Endodermal cell (in vitro differentiated cells): ENCODE measurements around the gene FAM219B. TPM values are rescaled to one million over a fixed set of nuclear protein-coding genes. Genes with fewer than 3 reads are reported as not detected.

Experiments used
- DNase-seq: peaks from one replicate; pipeline ENCODE4 v3.0.0-alpha.2; 2017
- H3K27ac ChIP-seq: 2 replicates; pipeline ENCODE4 v1.5.1; 2013; ENCODE audit warnings: mild to moderate bottlenecking, low read depth, low read length, moderate library complexity
- H3K27me3 ChIP-seq: 2 replicates; pipeline ENCODE4 v1.6.1; 2013; ENCODE audit warnings: mild to moderate bottlenecking, low read length, moderate library complexity; ENCODE audit not compliant: insufficient read depth, control insufficient read depth, poor library complexity, severe bottlenecking
- H3K36me3 ChIP-seq: 2 replicates; pipeline ENCODE4 v1.7.0; 2013; ENCODE audit warnings: mild to moderate bottlenecking, low read length, moderate library complexity; ENCODE audit not compliant: control insufficient read depth, insufficient read depth
- H3K4me1 ChIP-seq: one replicate; pipeline ENCODE4 v1.7.0; 2013; ENCODE audit warnings: low read length; ENCODE audit not compliant: control insufficient read depth, insufficient read depth
- H3K4me3 ChIP-seq: 2 replicates; pipeline ENCODE4 v1.5.1; 2013; ENCODE audit warnings: mild to moderate bottlenecking, low read length, moderate library complexity
- H3K9ac ChIP-seq: 2 replicates; pipeline ENCODE4 v1.6.1; 2013; ENCODE audit warnings: mild to moderate bottlenecking, low read length, moderate library complexity; ENCODE audit not compliant: poor library complexity, severe bottlenecking; ENCODE audit errors: extremely low read depth
- H3K9me3 ChIP-seq: 2 replicates; pipeline ENCODE4 v1.6.1; 2013; ENCODE audit warnings: mild to moderate bottlenecking, low read length, moderate library complexity; ENCODE audit not compliant: control insufficient read depth
- H3K27ac Mint-ChIP-seq: 2 replicates; pipeline ENCODE4 v1.8.0; 2020; ENCODE audit warnings: mixed read lengths
- H3K27me3 Mint-ChIP-seq: 2 replicates; pipeline ENCODE4 v1.8.0; 2021; ENCODE audit warnings: mild to moderate bottlenecking, mixed read lengths; ENCODE audit not compliant: insufficient read depth
- H3K36me3 Mint-ChIP-seq: 2 replicates; pipeline ENCODE4 v1.8.0; 2020; ENCODE audit warnings: low read depth, mixed read lengths
- H3K4me1 Mint-ChIP-seq: 2 replicates; pipeline ENCODE4 v1.8.0; 2020; ENCODE audit warnings: mixed read lengths
- H3K4me3 Mint-ChIP-seq: 2 replicates; pipeline ENCODE4 v1.8.0; 2020; ENCODE audit warnings: mild to moderate bottlenecking, moderate library complexity, mixed read lengths
- H3K9me3 Mint-ChIP-seq: 2 replicates; pipeline ENCODE4 v1.8.0; 2020; ENCODE audit warnings: mild to moderate bottlenecking, mixed read lengths
- CTCF ChIP-seq: fragments of 200-600 bp; sonication (generic); conservative IDR thresholded peaks from 2 replicates; pipeline ENCODE4 v1.5.0; 2021; ENCODE audit warnings: antibody characterized with exemption, mild to moderate bottlenecking
- WGBS, 2 experiments: methylation state at CpG; one replicate each; pipeline versions ENCODE4 v1.1.5 to v1.1.7; 2013; ENCODE audit warnings: missing lambda C conversion rate in 2 of 2, mixed read lengths in 1 of 2; ENCODE audit not compliant: insufficient coverage in 1 of 2, insufficient read length in 1 of 2; 5-methylcytosine and 5-hydroxymethylcytosine counted together
- total RNA-seq, 2 donors: library from RNA; stranded (reverse); fragmentation: NEBNext Ultra II Directional in 1 of 2; extraction: Animal tissue kit (Norgen Biotek cat#: 25700) in 1 of 2; gene quantifications; 2 replicates in 1 of 2; 3 replicates in 1 of 2; pipeline ENCODE4 v1.2.1, GENCODE V29; 2021

FAM219B gene
- total RNA-seq, 2 donors from 2014 or later, result 109 to 112 TPM

GRCh38 chr15:74884428-74885223 is 22.0 kb downstream of the FAM219B start:
- 88 to 100% methylated on average over 2 to 4 of the region's 4 CpGs for WGBS, 2 experiments
- H3K4me1 Mint-ChIP-seq, result peaks cover 15% of the 10 kb centered on the region
- no peak for DNase-seq

GRCh38 chr15:74882528-74882927 is 24.1 kb downstream of the FAM219B start:
- H3K27ac ChIP-seq, result no peak overlapping the region
- Mint-ChIP-seq H3K36me3 (no peaks in the 10 kb centered on the region), H3K4me3 (no peak overlapping the region), H3K27me3 (no peaks in the 10 kb centered on the region), H3K9me3 (peaks cover 8% of the 10 kb centered on the region), H3K4me1 (peaks cover 3% of the 10 kb centered on the region), H3K27ac (no peak overlapping the region)
- H3K27me3 ChIP-seq, result no peaks in the 10 kb centered on the region
- 92% methylated on average over 4 to 6 of the region's 6 CpGs for WGBS, 2 experiments
- H3K9ac ChIP-seq, result no peak overlapping the region
- peaks cover 16% of the 10 kb centered on the region for H3K9me3 ChIP-seq
- H3K4me3 ChIP-seq, result no peak overlapping the region
- H3K4me1 ChIP-seq, result no peaks in the 10 kb centered on the region
- H3K36me3 ChIP-seq, result no peaks in the 10 kb centered on the region
- no peak for DNase-seq
- no peak for TF ChIP-seq CTCF

More at GRCh38 chr15:74884428-74885223, 22.0 kb downstream of the FAM219B start:
- Histone ChIP-seq H3K4me3 (no peak overlapping the region), H3K27me3 (no peaks in the 10 kb centered on the region), H3K9me3 (peaks cover 16% of the 10 kb centered on the region), H3K36me3 (no peaks in the 10 kb centered on the region), H3K27ac (no peak overlapping the region), H3K9ac (no peak overlapping the region), H3K4me1 (peaks cover 2% of the 10 kb centered on the region)
- H3K36me3 Mint-ChIP-seq, result no peaks in the 10 kb centered on the region
- H3K27me3 Mint-ChIP-seq, result no peaks in the 10 kb centered on the region
- H3K4me3 Mint-ChIP-seq, result no peak overlapping the region
- TF ChIP-seq CTCF, result no peak
- H3K27ac Mint-ChIP-seq, result no peak overlapping the region
- peaks cover 8% of the 10 kb centered on the region for H3K9me3 Mint-ChIP-seq

- H3K27me3 ChIP-seq, result no peaks in the 10 kb centered on the region
- peaks cover 3% of the 10 kb centered on the region for H3K4me1 Mint-ChIP-seq
These were observed 28.4 kb downstream of the FAM219B start for GRCh38 chr15:74878273-74878672.

More at GRCh38 chr15:74878273-74878672, 28.4 kb downstream of the FAM219B start:
- H3K27me3 Mint-ChIP-seq, result peaks cover 1% of the 10 kb centered on the region
- H3K9me3 ChIP-seq, result peaks cover 16% of the 10 kb centered on the region
- H3K4me1 ChIP-seq, result peaks cover 3% of the 10 kb centered on the region
- no peaks in the 10 kb centered on the region for H3K36me3 ChIP-seq
- DNase-seq, result no peak
- TF ChIP-seq CTCF, result no peak
- WGBS, 2 experiments, result 82 to 100% methylated on average over 1 to 4 of the region's 4 CpGs
- peaks cover 7% of the 10 kb centered on the region for H3K9me3 Mint-ChIP-seq
- no peak overlapping the region for H3K27ac ChIP-seq
- no peak overlapping the region for H3K27ac Mint-ChIP-seq
- H3K4me3 ChIP-seq, result no peak overlapping the region
- no peak overlapping the region for H3K4me3 Mint-ChIP-seq
- H3K36me3 Mint-ChIP-seq, result no peaks in the 10 kb centered on the region
- H3K9ac ChIP-seq, result no peak overlapping the region
